GM04503 (cell line): ENCODE data around the gene SLC48A1.

ENCODE experiments used
- DNase-seq: peaks from one replicate; pipeline ENCODE4 v3.0.0-alpha.2; 2012; ENCODE audit warnings: low read depth

Gene SLC48A1

DNA sequence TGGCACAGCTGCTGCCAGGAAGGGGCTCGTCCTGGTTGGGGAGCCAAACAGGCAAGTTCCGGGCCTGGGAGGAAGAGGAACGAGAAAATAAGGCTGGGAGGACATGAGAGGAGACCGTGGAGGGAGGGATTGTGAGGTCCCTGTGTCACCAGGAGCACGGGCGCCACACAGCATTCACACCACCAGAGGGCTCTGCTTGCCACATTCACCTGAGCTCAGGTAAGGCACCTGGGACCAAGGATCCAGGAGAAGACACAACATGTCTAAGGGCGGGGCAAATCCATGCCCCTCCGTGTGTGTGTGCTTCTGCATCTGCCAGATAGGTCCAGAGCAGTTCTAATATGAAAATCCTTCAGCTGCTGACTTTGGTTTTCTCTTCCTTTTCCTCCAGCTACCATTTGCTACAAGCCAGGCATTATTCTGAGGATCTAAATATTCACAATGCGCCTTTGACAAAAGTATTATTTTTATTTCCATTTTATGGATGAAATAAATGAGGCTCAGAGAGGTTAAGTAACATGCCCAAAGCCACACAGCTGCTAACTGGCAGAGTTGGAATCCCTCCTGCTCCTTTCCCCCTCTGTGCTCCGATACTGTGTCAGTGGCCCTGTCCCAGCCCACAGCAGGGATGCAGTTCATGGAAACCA, 28.9 kb upstream of the SLC48A1 start:
- no peak for DNase-seq

DNA sequence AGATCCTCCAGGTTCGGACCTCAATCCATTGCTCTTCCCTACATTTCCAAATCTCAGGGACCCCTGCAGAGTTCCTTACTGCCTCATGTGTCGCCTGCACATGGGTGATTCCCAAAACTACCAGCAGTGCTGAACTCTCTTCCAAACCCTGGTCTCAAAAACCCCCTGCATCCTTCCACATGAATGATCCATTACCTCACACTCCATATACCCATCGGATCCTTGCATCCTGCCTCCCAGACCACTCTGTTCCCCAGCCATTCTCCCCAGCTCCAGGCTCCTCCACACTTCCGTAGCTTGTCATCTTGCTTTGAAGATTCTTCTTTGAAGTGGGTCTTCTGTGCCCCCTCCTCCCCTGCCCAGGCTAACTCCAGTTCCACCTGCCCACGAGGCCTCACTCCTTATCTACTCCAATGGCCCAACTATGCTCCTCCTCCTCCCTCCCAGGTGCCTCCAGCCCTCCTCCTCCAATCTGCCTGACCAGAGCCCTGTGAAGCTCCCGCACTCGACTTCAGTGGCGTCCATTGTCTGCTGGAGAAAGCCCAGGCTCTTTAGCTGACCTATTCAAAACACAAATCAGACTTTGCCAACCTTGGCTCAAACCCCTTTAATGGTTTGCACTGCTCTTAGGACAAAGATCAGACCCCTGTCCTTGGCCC, 28.1 kb upstream of the SLC48A1 start:
- DNase-seq, result no peak

GRCh38 chr12:47745485-47746041, 27.5 kb upstream of the SLC48A1 start:
- no peak for DNase-seq

- no peak for DNase-seq
Measured at GRCh38 chr12:47746073-47746472, 27.0 kb upstream of the SLC48A1 start.

GRCh38 chr12:47746523-47746922, 26.5 kb upstream of the SLC48A1 start:
- DNase-seq, result no peak

DNA sequence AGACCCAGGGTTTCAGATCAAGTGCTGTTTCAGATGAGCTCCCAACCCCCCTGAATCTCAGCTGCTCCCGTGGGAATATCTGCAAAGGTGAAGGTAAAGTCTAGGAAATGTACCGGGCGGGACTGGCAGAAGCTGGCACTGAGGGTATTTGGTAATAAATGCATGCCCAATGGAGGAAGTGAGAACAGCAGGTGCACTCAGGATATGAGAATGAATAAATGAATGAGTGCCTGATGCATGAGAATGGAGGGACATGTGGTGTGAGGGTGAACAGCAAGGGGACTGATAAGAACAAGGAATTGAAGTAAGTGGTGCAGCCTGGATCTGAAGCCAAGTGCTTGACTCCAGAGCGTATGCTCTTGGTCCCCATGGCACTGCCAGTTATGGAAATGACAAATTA, 25.9 kb upstream of the SLC48A1 start:
- DNase-seq, result no peak

DNA sequence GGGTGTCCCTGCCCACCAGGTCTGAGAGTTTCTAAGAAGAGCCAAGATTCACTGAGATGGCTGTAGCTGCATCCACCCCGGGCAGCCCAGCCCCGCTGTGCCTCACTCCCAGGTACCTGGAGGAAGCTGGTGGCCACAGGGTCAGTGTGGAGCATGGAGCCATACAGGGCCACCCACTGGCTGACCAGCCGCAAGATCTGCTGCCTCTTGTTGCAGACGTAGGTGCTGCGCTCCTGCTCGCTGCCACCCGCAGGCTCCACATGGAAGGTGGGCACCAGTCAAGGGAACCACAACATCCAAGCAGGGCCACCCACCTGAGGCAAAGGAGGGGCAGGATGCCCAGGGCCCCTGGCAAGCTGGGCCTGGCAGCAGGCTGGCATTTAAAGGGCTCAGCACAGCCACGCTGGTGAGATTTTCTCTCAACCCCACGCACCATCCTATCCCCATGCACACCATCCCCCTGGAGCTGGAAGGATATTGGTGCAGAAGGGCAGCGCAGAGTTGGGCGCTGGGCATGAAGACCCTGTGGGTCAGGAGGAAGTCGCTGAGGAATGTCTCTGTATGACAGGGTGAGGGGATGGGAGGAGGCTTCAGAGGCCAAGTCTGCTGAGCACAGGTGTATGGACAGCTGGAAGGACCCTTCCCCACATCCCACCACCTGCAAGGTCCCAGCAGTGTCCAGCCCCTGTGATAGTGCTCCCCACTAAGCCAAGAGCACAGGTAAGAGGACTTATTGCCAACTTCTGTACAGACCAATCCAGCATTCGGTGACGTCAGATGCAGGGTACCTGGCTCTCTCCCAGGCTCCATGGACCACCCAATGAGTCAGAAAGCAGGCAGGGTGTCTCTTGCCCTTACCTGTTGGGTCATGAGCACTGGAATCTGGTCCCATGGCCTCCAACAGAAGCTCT, 25.2 kb upstream of the SLC48A1 start:
- no peak for DNase-seq

DNA sequence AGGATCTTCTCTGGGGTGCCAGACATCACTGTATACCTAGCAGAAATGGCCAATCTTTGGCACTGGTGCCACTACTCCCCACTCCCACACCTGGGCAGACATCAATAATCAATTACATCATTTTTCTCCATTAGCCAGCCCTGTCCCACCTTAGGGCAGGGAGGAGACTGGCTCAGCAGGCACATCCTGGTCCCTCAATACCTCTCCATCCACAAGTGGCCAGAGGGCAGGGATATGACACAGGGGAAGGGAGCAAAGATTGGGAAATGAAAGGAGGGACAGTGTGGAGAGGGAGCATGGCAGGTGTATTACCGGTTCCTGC, 24.6 kb upstream of the SLC48A1 start:
- DNase-seq, result no peak

DNA sequence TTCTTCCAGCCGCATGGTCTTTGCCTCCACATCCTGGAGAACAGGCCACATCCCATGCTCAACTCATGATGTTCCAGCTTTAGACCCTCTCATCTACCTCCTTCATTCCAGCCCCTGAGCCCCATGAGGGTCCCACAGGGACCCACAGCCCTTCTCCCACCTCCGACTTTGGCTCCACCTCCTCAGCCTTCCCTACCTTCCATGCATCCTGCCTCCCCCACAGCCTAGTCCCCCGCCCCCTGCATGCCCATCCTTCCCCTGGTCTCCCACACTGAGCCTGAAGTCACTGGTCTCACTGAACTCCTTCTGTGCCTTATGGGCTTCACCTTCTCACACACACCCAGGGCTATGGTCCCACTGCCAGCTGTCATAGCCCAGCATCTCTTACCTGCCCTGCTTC, 24.1 kb upstream of the SLC48A1 start:
- no peak for DNase-seq

- no peak for DNase-seq
Measured at GRCh38 chr12:47750229-47750798, 22.7 kb upstream of the SLC48A1 start.

GRCh38 chr12:47750916-47751470, 22.0 kb upstream of the SLC48A1 start:
- DNase-seq, result no peak

DNA sequence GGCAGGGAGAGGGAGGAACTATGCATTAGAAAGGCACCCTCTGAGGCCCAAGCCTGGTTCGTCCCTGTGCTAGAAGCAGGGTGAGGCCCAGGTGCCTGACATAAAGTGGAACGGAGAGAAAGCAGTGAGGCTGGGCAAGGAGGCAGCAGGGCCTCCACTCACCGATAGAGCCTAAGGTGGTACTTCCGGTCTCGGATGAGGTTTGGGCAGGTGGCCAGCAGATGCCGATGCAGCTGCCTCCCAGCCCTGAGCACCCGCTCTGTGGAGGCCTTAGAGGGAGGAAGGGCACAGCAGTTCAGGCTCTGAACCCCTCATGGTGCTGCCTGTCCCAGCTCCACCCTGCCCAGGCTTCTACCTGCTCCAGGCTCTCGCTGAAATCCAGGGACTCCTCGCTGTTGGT, 21.5 kb upstream of the SLC48A1 start:
- no peak for DNase-seq

GRCh38 chr12:47752121-47752520, 20.9 kb upstream of the SLC48A1 start:
- no peak for DNase-seq

GRCh38 chr12:47752552-47752951, 20.5 kb upstream of the SLC48A1 start:
- no peak for DNase-seq

- no peak for DNase-seq
Measured at GRCh38 chr12:47753021-47754001, 19.7 kb upstream of the SLC48A1 start.

DNA sequence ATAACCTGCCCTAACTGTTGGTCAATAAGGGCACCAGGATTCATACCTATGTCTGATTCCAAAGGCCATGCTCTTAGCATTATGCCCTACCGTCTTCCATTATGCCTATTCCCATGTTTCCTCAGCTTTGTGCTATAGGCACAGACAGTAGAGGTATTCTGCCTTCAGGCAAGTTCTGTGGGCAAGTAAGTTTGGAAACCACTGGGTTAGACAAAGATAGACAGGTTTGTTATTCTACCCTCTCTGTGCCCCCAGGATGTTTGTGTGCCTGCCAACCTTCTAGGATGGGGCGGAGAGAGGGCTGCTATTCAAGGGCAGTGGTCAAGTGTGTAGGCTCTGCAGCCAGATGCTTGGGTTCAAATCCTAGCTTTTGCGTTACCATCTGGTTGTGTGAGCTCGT, 18.9 kb upstream of the SLC48A1 start:
- DNase-seq, result no peak

DNA sequence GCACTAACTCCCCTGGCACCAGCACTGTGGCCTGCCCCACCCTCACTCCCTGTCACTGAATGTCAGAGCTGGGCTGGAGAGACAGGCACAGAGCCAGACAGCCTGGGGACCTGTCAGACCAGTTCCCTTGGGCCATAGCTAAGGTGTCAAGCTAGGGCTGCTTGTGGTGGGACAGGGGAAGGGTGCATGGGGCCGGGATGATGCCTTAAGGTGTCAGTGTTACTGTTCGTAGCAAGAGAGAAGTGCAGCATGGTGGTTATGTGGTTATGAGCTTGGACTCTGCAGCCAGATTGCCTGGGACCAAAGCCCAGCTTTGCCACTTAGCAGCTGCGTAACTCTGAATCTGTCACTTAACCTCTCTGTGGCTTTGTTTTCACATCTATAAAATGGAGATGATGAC, 18.2 kb upstream of the SLC48A1 start:
- no peak for DNase-seq

DNA sequence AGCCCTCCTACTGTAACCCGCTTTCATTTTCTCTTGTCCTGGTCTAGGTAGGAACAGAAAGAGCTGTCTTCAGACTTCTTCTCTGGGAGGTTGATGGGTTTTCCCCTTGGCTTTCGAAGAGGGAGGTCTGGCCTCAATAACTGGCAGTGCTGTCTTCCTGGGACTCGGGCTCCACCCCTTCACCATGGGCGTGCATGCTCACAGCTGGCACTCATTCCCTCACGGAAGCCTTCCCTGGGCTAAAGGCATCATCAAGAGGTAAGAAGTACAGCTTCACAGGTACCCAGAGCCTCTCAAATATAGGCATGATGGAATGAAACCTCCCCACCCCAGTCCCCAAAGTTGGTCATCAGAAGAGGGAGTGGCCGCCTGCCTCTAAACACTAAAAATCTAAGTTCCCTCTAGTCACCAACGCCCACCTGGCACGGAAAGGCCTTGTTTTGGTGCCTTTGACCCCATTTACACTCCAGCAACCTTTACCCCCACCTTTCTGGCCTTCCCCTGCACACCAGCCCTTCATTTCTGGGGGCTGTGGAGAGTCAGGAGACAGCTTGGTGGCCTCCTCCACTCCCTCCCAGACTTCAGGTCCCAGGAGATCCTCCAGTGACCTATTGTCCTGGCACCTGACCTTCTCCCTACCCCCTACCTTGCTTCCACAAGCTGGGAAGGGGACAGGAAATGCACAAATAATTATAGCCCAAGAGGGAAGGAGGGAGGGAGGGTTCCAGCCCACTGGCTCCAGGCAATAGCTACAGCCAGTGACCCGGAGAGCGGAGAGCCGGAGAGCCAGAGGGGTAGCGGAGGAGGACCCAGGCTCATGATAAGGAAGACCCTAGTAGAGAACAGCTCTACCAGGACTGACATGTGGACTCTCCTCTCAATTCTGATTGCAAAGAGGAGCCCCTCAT, 17.1 kb upstream of the SLC48A1 start:
- no peak for DNase-seq

GRCh38 chr12:47757364-47757839, 15.6 kb upstream of the SLC48A1 start:
- no peak for DNase-seq
